Activated naive CD8-positive, alpha-beta T cell treated with anti-CD3 and anti-CD28 coated beads, Interleukin-2, amount 50 U/mL, for 24 hours (primary cell): Measurements from ENCODE around the gene CCDC134.

Experiments used
- ATAC-seq: fragments of 150-1000 bp; cut with Tn5 transposase; one replicate; pipeline ENCODE4 v1.10.0; 2021
- DNase-seq: peaks from one replicate; pipeline ENCODE4 v3.0.0; 2021
- H3K27ac Mint-ChIP-seq: one replicate; pipeline ENCODE4 v1.8.0; 2021; ENCODE audit warnings: mild to moderate bottlenecking, mixed read lengths
- H3K27me3 Mint-ChIP-seq: one replicate; pipeline ENCODE4 v1.8.0; 2021; ENCODE audit warnings: mixed read lengths
- H3K36me3 Mint-ChIP-seq: one replicate; pipeline ENCODE4 v1.8.0; 2021; ENCODE audit warnings: low read depth, mixed read lengths
- H3K4me1 Mint-ChIP-seq: one replicate; pipeline ENCODE4 v1.8.0; 2021; ENCODE audit warnings: mixed read lengths
- H3K4me3 Mint-ChIP-seq: one replicate; pipeline ENCODE4 v1.8.0; 2021; ENCODE audit warnings: mild to moderate bottlenecking, moderate library complexity, mixed read lengths
- H3K9me3 Mint-ChIP-seq: one replicate; pipeline ENCODE4 v1.8.0; 2021; ENCODE audit warnings: mixed read lengths

Gene CCDC134

DNA sequence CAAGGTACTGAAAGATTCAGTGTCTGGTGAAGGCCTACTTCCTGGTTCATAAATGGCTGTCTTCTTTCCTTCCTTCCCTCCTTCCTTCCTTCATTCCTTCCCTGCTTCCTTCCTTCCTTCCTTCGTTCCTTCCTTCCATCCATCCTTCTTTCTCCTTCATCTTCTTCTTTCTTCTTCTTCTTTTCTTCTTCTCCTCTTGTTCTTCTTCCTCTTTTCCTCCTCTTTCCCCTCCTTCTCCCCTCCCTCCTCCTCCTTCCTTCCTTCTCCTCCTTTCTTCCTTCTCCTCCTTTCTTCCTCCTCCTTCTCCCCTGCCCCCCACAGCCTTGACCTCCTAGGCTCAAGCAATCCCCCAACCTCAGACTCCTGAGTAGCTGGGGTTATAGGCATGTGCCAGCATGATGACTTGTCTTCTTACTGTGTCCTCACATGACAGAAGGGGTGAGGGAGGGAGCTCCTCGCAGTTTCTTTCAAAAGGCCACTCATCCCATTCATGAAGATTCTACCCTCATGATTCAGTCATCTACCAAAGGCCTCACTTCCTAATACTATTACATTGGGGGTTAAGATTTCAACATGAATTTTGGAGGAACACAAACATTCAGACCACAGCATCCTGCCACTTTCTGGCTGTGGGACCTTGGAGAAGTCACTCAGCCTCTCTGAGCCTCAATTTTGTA lies 22.6 kb upstream of the CCDC134 start:
- H3K36me3 Mint-ChIP-seq, result no peaks in the 10 kb centered on the region
- peaks cover 40% of the 10 kb centered on the region for H3K4me1 Mint-ChIP-seq
- no peaks in the 10 kb centered on the region for H3K27me3 Mint-ChIP-seq
- H3K9me3 Mint-ChIP-seq, result no peaks in the 10 kb centered on the region
- no peak overlapping the region for H3K4me3 Mint-ChIP-seq
- ATAC-seq (no peak), DNase-seq (no peak)
- H3K27ac Mint-ChIP-seq, result peak overlapping the region; percentile 15

DNA sequence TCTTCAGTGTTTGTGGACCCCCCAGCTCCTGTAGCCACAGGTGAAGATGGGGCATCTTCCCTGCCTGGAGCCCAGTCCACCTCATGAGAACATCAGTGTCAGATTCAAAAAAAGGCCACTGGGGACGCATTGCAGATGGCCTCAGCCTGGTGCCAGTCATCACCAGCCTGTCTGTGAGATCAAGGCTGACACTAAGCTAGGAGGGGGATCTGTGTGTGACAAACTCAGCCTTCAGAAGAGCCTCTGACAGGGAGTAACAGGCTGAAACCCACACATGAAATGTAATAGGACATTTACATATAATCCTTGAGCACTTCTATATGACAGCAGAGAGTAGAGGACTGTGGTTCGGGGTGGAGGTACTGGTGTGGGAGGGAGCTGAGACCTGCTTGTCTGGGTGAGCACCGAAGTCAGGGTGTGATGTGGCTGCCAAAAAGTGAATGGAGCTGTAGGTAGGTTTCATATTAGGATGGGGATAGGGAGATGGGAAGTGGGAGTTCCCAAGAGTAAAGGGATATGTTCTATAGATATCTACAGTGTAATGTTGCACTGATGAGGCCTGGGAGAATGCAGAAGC lies 20.5 kb upstream of the CCDC134 start:
- Mint-ChIP-seq H3K4me3 (peak overlapping the region; percentile 86), H3K27ac (peak overlapping the region; percentile 92), H3K36me3 (peaks cover 3% of the 10 kb centered on the region), H3K27me3 (no peaks in the 10 kb centered on the region), H3K4me1 (peaks cover 46% of the 10 kb centered on the region), H3K9me3 (no peaks in the 10 kb centered on the region)
- ATAC-seq, result peak; percentile 7
- peak; percentile 17 for DNase-seq

DNA sequence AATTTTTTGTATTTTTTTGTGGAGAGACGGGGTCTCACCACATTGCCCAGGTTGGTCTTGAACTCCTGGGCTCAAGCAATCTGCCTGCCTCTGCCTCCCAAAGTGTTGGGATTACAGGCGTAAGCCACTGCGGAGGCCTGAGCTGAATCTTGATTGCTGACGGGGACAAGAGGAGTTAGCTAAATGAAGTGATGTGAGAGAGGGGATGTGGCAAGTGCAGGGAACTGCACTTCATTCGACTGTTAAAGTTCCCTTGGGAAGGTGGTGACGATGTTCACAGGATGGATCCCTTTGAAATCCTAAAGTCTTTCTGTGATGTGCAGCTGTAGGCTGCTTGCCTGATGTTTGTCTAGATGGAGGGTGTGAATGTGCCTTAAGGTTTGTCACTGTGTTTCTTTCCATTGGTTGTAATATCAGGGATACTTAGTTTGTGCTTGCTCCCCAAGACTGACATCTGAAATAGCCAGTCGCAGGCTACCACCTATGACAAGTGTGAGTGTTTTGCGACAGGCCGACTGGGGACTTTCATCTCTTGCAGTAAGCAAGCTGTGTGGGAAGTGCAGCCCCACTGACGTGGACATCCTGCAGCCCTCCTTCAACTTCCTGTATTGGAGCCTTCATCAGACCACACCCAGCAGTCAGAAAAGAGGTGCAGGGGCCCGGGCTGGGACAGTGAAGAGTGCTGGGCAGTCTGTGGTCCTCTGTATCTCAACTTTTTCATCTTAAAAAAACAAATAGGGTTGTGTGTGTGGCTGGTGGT lies 19.6 kb upstream of the CCDC134 start:
- peaks cover 46% of the 10 kb centered on the region for H3K4me1 Mint-ChIP-seq
- peak overlapping the region; percentile 92 for H3K27ac Mint-ChIP-seq
- no peaks in the 10 kb centered on the region for H3K9me3 Mint-ChIP-seq
- H3K27me3 Mint-ChIP-seq, result no peaks in the 10 kb centered on the region
- peaks cover 3% of the 10 kb centered on the region for H3K36me3 Mint-ChIP-seq
- DNase-seq (peak; percentile 85), ATAC-seq (peak; percentile 96)
- H3K4me3 Mint-ChIP-seq, result peak overlapping the region; percentile 86

DNA sequence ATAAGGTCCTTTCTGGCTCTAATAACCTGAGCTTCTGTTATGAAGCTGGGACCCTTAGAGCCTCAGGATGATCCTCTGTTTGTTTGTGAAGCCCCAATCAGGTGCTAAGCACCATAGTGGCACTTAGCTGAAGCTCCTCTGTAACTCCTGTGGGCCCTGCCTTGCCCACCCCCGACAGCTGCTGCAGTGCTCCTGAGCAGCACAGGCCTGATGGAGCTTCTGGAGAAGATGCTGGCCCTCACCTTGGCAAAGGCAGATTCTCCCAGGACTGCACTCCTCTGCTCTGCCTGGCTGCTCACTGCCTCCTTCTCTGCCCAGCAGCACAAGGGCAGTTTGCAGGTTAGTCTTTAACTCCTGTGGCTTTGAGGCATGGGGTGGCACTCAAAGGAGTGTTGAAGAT lies 19.0 kb upstream of the CCDC134 start:
- H3K4me1 Mint-ChIP-seq, result peaks cover 46% of the 10 kb centered on the region
- ATAC-seq, result peak; percentile 2
- no peaks in the 10 kb centered on the region for H3K27me3 Mint-ChIP-seq

DNA sequence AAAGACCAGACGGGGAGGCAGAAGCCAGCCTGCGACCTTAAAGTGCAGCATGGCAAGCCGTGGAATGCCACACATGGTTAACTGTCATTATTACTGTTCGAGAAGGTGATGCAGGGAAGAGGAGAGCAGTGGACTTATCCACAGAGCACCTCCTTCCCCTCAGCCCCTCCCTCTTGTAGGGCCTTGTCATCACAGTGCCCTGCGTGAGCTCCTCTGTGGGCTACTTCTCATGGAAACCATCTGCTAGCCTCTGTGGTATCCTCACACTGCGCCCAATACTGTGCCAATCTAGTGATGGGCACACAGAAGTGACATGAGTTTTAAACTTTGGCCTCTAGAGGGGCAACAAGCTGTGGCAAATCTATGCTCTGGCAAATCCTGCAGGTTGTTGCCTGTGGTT lies 18.2 kb upstream of the CCDC134 start:
- ATAC-seq (peak; percentile 48), DNase-seq (peak; percentile 15)
- Mint-ChIP-seq H3K27me3 (no peaks in the 10 kb centered on the region), H3K9me3 (no peaks in the 10 kb centered on the region), H3K36me3 (peaks cover 3% of the 10 kb centered on the region), H3K4me3 (peak overlapping the region; percentile 86), H3K4me1 (peaks cover 46% of the 10 kb centered on the region), H3K27ac (peak overlapping the region; percentile 92)

More for the DNA sequence above, 19.0 kb upstream of the CCDC134 start:
- DNase-seq, result peak; percentile 16
- peaks cover 3% of the 10 kb centered on the region for H3K36me3 Mint-ChIP-seq
- no peaks in the 10 kb centered on the region for H3K9me3 Mint-ChIP-seq
- peak overlapping the region; percentile 86 for H3K4me3 Mint-ChIP-seq
- peak overlapping the region; percentile 92 for H3K27ac Mint-ChIP-seq

DNA sequence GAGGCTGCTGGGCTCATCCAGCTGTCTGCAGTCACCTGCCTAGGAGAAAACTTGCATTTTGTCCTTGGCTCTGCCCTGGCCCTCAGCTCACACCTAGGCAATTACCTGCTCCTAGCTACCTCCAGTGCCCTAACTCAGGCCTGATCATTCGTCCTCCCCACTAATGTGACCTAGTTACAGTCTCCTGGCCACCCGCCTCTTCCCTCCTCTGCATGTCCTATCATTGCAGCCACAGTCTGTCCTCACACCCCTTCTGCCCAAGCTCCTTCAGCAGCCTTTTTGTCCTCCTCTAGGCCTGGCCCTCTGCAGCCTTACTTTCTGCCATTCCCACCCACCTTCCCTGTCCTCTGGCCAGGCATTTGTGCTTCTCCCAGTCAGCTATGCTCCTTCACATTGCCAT lies 17.7 kb upstream of the CCDC134 start:
- DNase-seq (no peak), ATAC-seq (no peak)
- H3K4me3 Mint-ChIP-seq, result peak overlapping the region; percentile 86
- H3K27ac Mint-ChIP-seq, result peak overlapping the region; percentile 92
- H3K9me3 Mint-ChIP-seq, result no peaks in the 10 kb centered on the region
- no peaks in the 10 kb centered on the region for H3K27me3 Mint-ChIP-seq
- H3K36me3 Mint-ChIP-seq, result peaks cover 3% of the 10 kb centered on the region
- H3K4me1 Mint-ChIP-seq, result peaks cover 46% of the 10 kb centered on the region

DNA sequence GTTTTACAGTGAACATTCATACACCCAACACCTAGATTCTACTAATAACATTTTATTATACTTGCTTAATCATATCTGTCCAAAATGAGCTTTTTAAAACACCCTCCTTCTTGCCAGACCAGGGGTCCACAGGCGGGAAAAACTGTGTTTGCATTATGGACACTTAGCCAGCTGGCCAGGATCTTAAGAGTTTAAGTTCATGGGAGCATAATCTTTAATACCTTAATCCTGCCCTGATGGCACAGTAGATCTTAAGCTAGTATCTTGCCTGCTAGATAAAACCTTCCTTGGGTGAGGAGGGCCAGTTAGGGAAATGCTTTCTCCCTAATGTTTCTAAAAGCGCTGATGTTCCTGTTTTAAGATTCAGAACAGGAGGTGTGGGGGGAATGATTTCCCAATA lies 13.1 kb upstream of the CCDC134 start:
- DNase-seq (no peak), ATAC-seq (no peak)
- no peaks in the 10 kb centered on the region for H3K9me3 Mint-ChIP-seq
- peaks cover 5% of the 10 kb centered on the region for H3K36me3 Mint-ChIP-seq
- H3K4me1 Mint-ChIP-seq, result peaks cover 12% of the 10 kb centered on the region
- H3K27me3 Mint-ChIP-seq, result no peaks in the 10 kb centered on the region
- H3K27ac Mint-ChIP-seq, result no peak overlapping the region
- no peak overlapping the region for H3K4me3 Mint-ChIP-seq

DNA sequence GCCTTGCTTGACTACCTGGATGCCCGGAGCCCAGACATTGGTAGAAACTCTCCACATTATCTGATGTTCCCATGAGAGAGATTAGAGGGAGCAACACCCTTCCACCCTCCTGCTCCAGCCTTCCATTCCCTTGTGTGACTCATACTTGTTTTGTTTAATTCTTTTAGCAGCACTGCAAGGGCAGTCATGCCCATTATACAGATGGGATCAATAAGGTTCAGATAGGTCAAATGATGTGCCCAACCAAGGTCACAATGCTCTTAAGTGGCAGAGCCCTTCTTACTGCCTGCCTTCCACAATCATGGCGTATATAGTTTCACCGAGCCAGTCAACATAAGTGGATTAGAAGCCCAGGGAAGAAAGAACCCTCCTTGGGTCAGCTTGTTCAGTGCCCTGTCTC lies 6.6 kb upstream of the CCDC134 start:
- H3K27me3 Mint-ChIP-seq, result no peaks in the 10 kb centered on the region
- peaks cover 19% of the 10 kb centered on the region for H3K36me3 Mint-ChIP-seq
- no peaks in the 10 kb centered on the region for H3K9me3 Mint-ChIP-seq
- H3K4me1 Mint-ChIP-seq, result peaks cover under 1% of the 10 kb centered on the region
- no peak for ATAC-seq
- peak overlapping the region; percentile 12 for H3K27ac Mint-ChIP-seq
- DNase-seq, result no peak
- H3K4me3 Mint-ChIP-seq, result no peak overlapping the region

DNA sequence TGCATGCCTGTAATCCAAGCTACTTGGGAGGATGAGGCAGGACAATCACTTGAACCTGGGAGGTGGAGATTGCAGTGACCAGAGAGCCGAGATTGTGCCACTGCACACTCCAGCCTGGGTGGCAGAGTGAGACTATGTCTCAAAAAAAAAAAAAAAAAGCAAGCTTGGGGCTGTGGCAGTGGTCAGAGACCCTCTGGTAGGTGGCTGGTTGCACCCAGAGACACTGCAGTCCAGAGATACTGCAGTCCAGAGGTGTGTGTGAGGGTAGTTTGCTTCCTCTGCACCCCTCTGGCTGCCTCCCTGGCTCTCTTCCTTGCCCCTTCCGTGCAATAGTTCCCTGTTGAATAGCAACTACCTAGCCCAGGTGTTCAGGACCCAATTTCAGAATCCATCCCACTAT lies 1.7 kb upstream of the CCDC134 start:
- DNase-seq (no peak), ATAC-seq (no peak)
- Mint-ChIP-seq H3K36me3 (peaks cover 21% of the 10 kb centered on the region), H3K9me3 (no peaks in the 10 kb centered on the region), H3K4me1 (peaks cover 26% of the 10 kb centered on the region), H3K27ac (peak overlapping the region; percentile 94), H3K27me3 (no peaks in the 10 kb centered on the region), H3K4me3 (no peak overlapping the region)

DNA sequence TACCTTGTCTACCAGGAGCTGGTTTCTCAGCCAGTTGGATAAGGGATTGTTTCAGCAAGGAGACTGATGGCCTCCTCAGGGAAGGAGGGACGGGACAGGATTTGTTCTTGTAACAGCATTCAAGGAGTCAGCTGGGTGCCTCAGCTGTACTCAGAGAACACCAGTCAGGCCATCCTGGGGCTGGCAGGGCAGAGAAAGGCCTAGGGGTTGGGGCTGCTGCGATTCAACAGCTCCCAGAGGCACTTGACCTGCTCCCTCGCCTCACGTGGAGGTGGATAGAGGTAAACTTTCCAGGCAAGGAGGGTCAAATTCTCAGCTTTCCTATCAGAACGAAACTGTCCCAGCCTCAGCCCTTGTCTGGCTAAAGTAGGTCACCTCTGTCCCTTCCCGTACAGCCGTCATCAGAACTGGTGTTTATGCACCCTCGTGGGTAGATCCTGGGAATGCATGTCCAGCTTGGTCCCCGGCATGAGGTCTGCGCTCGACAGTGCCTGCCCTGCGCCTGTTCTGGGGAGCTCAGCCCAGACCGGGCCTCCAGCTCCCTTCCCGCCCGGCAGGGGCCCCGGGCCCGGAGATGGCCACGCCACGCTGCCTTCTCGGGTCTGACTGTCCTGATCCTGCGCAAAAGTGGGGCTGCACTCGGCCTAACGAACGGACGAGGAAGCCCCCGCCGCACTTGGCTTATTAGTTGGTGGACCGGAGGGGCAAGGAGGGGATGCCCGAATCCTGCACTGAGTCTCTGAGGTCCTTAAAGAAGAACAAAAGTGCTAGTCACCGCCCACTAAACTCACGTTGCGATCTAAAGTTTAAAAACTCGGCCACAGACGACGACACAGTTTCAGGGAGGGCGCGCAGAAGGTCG lies 762 bp upstream of the CCDC134 start:
- Mint-ChIP-seq H3K36me3 (peaks cover 18% of the 10 kb centered on the region), H3K4me1 (peaks cover 36% of the 10 kb centered on the region), H3K4me3 (peak overlapping the region; percentile 95), H3K9me3 (no peaks in the 10 kb centered on the region), H3K27me3 (no peaks in the 10 kb centered on the region), H3K27ac (peak overlapping the region; percentile 94)
- no peak for DNase-seq
- ATAC-seq, result peak; percentile 18

DNA sequence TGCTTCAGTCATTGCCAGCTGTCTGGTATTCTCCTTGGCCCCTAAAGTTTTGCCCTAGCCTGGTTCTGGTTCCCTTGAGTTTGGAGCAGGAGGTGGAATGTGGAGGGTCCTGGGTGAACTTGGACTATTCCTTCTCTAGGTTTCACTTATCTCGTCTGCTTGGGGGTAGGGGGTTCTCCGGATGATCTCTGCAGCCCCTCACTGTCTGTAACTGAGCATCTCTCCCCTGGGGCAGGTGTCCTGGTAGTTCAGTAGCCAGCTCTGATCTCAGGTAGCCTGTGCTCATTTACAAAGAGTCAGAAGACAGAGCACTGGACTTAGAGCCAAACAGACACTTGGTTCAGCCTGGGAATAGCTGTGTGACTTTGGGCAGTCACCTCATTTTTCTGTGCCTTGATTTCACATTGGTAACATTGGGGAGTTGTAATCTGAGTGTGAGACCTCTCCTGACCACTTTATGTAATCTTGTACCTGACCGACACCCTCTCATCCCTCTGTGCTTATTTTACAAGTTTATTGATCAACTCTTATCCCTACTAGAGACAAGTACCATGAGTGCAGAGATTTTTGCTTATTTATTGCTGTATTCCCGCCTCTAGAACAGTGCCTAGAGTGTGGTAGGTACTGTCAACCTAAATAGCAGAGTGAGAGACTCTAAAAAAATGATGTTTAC lies 804 bp downstream of the CCDC134 start:
- DNase-seq (no peak), ATAC-seq (no peak)
- H3K27me3 Mint-ChIP-seq, result no peaks in the 10 kb centered on the region

DNA sequence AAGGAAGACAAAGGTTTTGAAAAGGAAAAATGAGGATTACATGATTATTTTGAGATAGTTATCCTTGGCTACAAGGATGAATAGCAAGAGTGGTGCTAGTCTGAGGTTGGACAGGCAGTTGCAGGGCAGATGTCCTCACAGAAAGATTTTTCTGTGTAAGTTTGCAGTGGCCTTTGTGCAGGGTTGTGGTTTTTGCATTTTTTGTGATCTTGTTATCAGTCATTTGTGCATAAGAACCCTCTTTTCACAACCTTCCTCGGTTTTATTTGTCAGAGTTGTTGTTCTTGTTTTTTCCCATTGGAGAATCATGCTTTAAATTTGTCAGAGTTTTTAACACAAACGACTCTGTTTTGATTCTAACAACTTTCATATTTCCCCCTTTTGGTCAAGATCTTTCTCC lies 1.4 kb downstream of the CCDC134 start:
- DNase-seq (no peak), ATAC-seq (no peak)
- no peaks in the 10 kb centered on the region for H3K9me3 Mint-ChIP-seq
- H3K4me3 Mint-ChIP-seq, result peak overlapping the region; percentile 95
- peak overlapping the region; percentile 94 for H3K27ac Mint-ChIP-seq
- H3K27me3 Mint-ChIP-seq, result no peaks in the 10 kb centered on the region
- peaks cover 13% of the 10 kb centered on the region for H3K36me3 Mint-ChIP-seq
- H3K4me1 Mint-ChIP-seq, result peaks cover 39% of the 10 kb centered on the region

More for the DNA sequence above, 804 bp downstream of the CCDC134 start:
- Mint-ChIP-seq H3K9me3 (no peaks in the 10 kb centered on the region), H3K36me3 (peaks cover 13% of the 10 kb centered on the region), H3K4me1 (peaks cover 39% of the 10 kb centered on the region), H3K4me3 (peak overlapping the region; percentile 95), H3K27ac (peak overlapping the region; percentile 94)

DNA sequence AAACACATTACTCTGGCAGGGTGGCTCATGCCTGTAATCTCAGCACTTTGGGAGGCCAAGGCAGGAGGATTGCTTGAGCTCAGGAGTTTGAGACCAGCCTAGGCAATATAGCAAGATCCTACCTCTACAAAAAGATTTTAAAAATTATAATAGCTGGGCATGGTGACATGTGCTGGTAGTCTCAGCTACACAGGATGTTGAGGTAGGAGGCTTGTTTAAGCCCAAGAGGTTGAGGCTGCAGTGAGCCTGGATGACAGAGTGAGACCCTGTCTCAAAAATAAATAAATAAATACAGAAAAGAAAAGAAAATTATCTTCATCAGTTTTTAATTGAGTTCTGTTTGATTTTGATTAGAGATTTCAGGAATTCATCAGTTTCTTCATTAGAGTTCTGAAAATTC lies 5.2 kb downstream of the CCDC134 start:
- Mint-ChIP-seq H3K27ac (no peak overlapping the region), H3K27me3 (no peaks in the 10 kb centered on the region), H3K4me1 (peaks cover 27% of the 10 kb centered on the region), H3K36me3 (peaks cover 17% of the 10 kb centered on the region), H3K4me3 (no peak overlapping the region), H3K9me3 (no peaks in the 10 kb centered on the region)
- DNase-seq, result no peak
- no peak for ATAC-seq

DNA sequence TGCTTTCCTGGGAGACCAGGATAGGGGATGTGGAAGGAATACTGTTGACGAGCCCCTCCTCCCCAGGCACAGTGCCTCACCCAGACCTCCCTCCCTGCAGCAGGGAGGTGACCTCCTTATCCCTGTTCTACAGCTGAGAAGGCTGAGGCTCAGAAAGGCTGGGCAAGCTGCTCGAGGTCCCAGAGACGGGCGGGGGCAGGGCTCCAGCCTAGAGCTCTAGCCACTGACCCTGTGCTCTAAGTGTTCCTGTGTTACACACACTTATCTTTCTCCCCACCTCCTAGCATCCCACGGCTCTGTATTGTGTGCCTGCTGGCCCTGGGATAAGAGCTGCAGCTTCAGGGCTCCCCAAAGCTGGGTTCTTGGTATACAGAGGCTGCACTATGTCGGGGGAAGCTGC lies 7.9 kb downstream of the CCDC134 start:
- H3K27me3 Mint-ChIP-seq, result no peaks in the 10 kb centered on the region
- no peak for ATAC-seq
- no peak for DNase-seq
- peaks cover 11% of the 10 kb centered on the region for H3K36me3 Mint-ChIP-seq
- H3K4me1 Mint-ChIP-seq, result peaks cover 13% of the 10 kb centered on the region
- H3K9me3 Mint-ChIP-seq, result no peaks in the 10 kb centered on the region
- H3K27ac Mint-ChIP-seq, result no peak overlapping the region
- no peak overlapping the region for H3K4me3 Mint-ChIP-seq
